ENCODE measurements around the gene MTR. TPM values are rescaled to one million over a fixed set of nuclear protein-coding genes. Genes with fewer than 3 reads are reported as not detected.
A peak's percentile ranks its signal among the peaks of the same experiment; 100 is the strongest.

MTR gene
- polyA plus RNA-seq (2012; ENCODE audit: insufficient read length, low read depth): 4.4 TPM

DNA sequence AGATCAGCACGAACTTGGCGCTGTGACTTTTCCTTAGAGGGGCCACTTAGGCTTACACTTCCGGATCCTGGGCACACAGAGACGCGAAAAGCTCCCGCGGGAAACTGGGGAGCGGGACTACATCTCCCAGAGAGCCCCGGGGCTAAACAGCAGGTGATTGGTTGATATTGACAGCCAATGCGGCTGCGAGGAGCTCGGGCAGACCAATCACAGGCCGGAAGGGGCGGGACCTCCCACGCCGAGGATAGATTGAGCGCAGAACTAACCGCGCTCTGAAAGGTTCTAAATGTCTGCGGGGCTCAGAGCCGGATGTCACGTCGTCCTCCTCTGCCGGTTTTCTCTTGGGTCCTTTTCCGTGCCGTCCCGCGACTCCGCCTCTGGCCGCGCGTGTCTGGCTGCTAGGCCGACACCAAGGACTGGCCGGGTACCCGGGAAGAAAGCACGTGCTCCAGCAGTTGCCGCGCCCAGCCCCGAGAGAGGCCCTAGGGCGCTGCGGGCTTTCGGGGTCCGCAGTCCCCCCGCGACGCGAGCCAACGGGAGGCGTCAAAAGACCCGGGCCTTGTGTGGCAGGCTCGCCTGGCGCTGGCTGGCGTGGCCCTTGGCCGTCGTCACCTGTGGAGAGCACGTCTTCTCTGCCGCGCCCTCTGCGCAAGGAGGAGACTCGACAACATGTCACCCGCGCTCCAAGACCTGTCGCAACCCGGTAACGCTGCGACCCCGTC, at the start of gene MTR:
Gene MTR, plus strand, starts transcription at position 258 of the 722 bp plus-strand sequence. Its CDS starts 412 bp downstream, at position 670.
- peak; percentile 90 for TF ChIP-seq POLR2AphosphoS5 (IDR thresholded peaks at IDR 0.05; ENCODE audit: low read depth, low read length)
- TF ChIP-seq REST (IDR thresholded peaks at IDR 0.05; ENCODE audit: insufficient read depth in 1 of 2, low read depth in 2 of 2, low read length in 2 of 2): 0 out of 4 replicates have a peak, but pooled peaks of 1 of the 2 experiments have one; percentile 23
- no peak for TF ChIP-seq SIN3A (IDR thresholded peaks at IDR 0.05; ENCODE audit: borderline replicate concordance, insufficient read depth, low read length)
- peak; percentile 71 for TF ChIP-seq TAF1 (IDR thresholded peaks at IDR 0.05; ENCODE audit: borderline replicate concordance, insufficient read depth, low read length)

DNA sequence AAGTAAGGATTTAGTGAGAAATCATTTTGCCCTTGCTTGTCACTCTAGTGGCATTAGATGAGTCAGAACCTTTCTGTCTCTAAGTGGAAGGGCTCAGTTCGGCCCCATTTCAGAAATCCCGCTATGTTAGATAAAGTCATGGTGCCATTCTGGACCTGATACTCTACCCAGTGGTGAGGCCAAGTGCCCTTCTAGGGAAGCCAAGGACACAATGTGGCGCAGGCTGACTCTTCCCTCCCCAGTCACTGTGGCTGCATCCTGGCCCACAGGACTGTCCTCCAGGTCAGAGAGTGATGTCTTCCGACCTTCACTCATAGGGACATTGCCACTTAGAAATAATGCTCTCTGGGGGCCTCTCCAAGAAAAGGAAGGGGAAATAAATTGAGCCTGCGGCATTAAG, 48.3 kb upstream of the MTR start:
- TF ChIP-seq TAF1 (IDR thresholded peaks at IDR 0.05; ENCODE audit: borderline replicate concordance, insufficient read depth, low read length): no peak
- TF ChIP-seq POLR2AphosphoS5 (IDR thresholded peaks at IDR 0.05; ENCODE audit: low read depth, low read length): no peak
- no peak for TF ChIP-seq FOXP2 (optimal IDR thresholded peaks at IDR 0.05; ENCODE audit: borderline replicate concordance, extremely low read depth, extremely low read length, insufficient read depth)
- TF ChIP-seq SIN3A (IDR thresholded peaks at IDR 0.05; ENCODE audit: borderline replicate concordance, insufficient read depth, low read length): no peak
- no peak for TF ChIP-seq REST (IDR thresholded peaks at IDR 0.05; ENCODE audit: insufficient read depth in 1 of 2, low read depth in 2 of 2, low read length in 2 of 2)

- TF ChIP-seq REST (IDR thresholded peaks at IDR 0.05; ENCODE audit: insufficient read depth in 1 of 2, low read depth in 2 of 2, low read length in 2 of 2): no peak
- TF ChIP-seq TAF1 (IDR thresholded peaks at IDR 0.05; ENCODE audit: borderline replicate concordance, insufficient read depth, low read length): no peak
- TF ChIP-seq FOXP2 (optimal IDR thresholded peaks at IDR 0.05; ENCODE audit: borderline replicate concordance, extremely low read depth, extremely low read length, insufficient read depth): no peak
- no peak for TF ChIP-seq POLR2AphosphoS5 (IDR thresholded peaks at IDR 0.05; ENCODE audit: low read depth, low read length)
- no peak for TF ChIP-seq SIN3A (IDR thresholded peaks at IDR 0.05; ENCODE audit: borderline replicate concordance, insufficient read depth, low read length)
These were observed 47.6 kb upstream of the MTR start for GRCh38 chr1:236747311-236747985.

DNA sequence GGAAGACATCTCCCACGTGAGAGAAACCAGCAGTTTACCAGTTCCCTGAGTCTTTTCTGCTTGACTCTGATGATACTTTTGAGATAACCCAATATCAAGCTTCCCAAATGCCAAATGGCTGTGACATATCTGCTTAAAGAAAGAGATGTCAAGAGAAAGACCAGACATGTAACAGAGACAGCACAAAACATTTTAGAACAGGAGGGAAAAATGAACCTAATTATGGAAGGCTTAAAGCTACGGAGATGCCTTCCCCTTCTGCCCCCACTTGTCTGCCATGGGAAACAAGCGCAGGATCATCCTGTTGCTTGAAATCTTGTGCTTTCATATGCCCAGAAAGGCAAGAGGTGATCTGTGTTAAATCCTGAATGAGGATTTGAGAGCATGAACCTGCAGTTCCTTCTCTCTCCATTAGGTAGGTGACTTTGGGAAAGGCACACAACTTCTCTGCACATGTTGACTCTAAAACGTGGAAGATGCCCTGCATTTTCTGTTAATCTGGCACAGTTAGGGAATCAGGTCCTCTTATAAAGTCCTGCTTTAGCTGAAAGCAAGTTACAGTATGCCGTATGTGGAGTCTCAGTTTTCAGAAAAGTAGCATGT, 46.7 kb upstream of the MTR start:
- no peak for TF ChIP-seq REST (IDR thresholded peaks at IDR 0.05; ENCODE audit: insufficient read depth in 1 of 2, low read depth in 2 of 2, low read length in 2 of 2)
- TF ChIP-seq POLR2AphosphoS5 (IDR thresholded peaks at IDR 0.05; ENCODE audit: low read depth, low read length): no peak
- TF ChIP-seq TAF1 (IDR thresholded peaks at IDR 0.05; ENCODE audit: borderline replicate concordance, insufficient read depth, low read length): no peak
- TF ChIP-seq SIN3A (IDR thresholded peaks at IDR 0.05; ENCODE audit: borderline replicate concordance, insufficient read depth, low read length): no peak

Data from PFSK-1 (cell line).